HG02938 (cell line): Measurements from ENCODE around the gene CAMK2N1.

Experiments
- ATAC-seq: cut with Tn5 transposase; IDR thresholded peaks from one replicate; pipeline ENCODE4 v1.9.1; 2021; ENCODE audit warnings: mild to moderate bottlenecking, moderate library complexity; ENCODE audit not compliant: unreplicated experiment

CAMK2N1 gene

DNA sequence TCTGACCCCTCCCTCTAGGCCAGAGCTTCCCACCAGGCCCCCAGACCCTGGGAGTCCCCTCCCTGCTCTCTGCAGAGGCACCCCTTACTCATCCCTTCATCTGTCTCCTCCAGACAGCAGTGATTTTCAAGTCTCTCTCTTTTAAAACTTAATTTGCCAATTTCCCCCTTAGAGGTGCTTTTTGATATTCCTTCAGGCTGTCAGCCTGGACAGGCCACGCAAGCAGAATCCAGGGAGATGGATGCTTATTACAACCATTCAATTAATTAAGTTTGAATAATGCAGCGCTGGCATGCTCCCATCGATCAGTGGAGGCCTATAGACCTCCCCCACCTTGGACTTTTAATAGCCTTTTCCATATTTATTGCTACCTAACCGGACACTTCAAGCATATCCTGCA, 6.2 kb downstream of the CAMK2N1 start:
- ATAC-seq = no peak

DNA sequence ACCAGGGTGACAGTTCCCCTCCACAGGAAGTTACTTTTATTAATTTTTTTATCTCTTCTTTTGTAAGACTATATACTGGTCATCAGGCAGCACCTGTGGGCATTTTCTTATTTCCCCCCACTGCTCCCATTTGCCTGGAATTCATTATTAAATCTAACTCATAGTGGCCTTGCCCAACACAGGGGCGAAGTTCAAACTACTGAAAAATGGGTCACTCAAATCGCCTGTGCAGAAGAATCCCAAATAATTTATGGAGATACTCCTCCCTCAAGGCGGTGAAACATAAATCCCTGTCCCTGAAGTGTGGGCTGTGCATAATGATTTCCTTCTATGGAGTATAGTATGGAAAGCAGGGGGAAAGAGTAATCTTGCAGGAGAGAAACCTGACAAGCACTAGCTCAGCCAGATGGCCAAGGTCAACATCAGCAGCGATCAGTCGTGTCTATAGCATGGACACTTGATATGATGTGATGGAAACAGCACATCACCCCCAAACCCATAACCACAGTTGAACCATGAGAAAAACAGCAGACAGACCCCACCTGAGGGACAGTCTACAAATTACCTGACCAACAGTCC, 7.9 kb downstream of the CAMK2N1 start:
- ATAC-seq = no peak

DNA sequence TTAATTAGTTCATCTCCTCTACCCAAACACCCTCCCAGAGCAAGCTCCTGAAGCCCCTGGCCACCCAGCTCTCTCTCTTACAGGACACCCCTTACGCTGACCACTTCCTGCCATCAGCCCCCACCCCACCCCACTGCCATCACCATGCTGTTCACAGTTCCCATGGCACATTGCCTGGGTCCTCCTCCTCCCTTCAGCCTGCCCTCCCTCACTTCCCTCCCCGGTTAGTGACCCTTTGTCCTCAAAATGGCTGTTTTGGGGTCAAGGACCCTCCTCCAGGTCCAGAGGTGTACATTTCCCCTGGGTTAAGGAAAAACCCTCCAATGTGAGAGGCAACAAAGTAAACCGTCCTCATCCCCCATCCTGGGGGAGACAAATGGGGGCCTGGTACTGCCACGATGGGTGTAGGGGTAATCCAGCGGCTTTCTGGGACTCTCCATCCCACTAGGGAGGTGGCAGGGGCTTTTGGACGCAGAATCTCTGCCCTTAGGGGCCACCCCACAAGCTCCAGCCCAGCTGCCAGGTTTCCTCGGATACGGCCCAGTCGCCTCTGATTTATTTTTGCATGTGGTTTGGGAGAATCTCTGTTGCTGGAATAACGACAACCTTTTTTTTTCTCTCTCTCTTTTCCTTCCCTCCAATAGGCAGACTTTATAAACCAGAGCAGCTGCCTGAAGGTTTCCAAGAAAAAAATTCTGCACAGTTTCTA, 8.5 kb downstream of the CAMK2N1 start:
- no peak for ATAC-seq

DNA sequence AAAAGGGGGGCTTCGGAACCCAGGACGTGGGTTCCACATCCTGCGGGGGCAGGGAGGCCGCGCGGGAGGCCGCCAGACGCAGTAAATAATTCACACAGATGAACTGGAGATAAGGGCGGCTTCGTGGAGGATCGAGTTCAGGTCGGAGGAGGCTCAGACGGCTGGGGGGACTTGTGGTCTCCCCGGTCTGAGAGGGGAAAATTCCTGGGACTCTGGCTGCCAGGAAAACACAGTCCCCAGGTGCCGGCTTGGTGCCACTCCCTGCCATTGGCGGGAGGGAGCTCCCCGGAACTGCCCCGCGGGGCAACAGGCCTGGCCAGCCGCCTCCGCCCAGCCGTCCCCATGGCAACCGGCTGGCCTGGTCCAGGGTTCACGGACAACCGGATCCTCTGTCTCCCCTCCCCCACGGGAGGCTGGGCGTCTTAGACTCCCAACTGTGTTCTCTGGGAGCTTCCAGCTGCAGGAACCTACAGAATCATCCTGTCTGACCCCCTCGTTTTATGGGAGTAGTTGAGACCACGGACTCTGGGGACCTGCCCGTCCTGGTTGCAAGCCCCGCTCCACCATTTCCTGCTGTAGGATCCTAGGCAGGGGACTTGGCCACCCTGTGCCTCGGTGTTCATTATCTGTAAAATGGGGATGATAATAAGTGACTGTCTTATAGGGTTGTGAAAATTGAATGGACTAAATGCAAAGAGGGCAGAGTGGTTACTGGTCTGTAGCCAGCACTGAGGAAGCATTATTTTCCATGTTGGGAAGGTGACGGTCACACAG, 9.6 kb downstream of the CAMK2N1 start:
- ATAC-seq = no peak

DNA sequence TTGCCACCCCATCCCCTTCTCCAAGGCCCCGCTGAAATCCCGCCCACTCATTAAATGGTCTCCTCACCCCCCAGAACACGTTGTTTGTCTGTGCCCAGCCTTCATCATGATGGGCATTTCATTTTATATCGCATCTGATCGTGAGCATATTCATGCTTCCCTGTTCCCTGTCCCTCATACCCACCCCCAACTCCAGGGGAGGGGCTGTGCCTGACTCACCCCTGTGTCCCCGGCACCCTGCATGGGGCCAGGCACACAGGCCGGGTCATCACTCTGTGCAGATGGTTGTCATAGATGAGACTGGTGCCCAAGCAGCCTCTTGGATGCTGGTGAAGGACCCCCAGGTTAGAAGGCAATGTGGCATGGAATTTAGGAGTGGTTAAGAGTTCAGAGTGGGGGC, 11.0 kb downstream of the CAMK2N1 start:
- ATAC-seq = no peak

- ATAC-seq = no peak
Measured at GRCh38 chr1:20474333-20474975, 11.6 kb downstream of the CAMK2N1 start.

- ATAC-seq = no peak
Measured at GRCh38 chr1:20473894-20474293, 12.1 kb downstream of the CAMK2N1 start.

- ATAC-seq = no peak
Measured at GRCh38 chr1:20472860-20473711, 12.9 kb downstream of the CAMK2N1 start.

DNA sequence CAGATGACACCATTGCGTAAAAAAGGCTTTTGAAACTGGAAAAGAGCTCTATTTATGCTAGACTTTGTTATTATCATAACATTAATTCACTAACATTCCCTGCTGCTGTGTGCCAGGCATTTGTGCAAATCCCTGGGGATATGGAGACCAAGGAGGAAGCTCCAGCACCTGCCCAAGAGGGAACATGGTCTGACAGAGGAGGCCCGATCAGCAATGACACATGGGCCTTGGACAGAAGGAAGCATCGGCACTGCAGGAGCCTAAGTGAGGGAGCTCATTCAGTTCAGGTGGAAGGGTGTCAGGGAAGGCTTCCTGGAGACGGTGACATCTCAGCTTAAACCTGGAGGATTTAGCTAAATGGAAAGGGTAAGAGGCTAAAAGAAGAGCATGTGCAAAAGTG, 13.9 kb downstream of the CAMK2N1 start:
- ATAC-seq = no peak

DNA sequence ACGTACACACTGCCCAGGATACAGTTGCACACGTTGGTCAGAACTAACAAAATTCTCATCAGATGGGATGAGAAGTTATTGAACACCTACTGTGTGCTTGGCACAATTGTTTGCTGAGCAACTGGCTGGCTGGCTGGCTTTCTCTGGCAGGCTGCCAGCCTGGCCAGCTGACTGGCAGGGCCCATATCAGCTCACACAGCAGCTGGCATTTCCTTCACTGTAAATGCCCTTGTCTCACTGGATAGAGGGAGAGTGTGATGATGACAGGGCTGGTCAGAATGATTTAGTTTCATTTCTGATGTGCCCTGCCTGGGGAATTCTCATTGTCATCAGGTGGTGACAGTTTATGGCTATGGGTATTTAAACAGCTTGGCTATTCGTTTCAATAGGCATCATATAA, 15.8 kb downstream of the CAMK2N1 start:
- no peak for ATAC-seq

DNA sequence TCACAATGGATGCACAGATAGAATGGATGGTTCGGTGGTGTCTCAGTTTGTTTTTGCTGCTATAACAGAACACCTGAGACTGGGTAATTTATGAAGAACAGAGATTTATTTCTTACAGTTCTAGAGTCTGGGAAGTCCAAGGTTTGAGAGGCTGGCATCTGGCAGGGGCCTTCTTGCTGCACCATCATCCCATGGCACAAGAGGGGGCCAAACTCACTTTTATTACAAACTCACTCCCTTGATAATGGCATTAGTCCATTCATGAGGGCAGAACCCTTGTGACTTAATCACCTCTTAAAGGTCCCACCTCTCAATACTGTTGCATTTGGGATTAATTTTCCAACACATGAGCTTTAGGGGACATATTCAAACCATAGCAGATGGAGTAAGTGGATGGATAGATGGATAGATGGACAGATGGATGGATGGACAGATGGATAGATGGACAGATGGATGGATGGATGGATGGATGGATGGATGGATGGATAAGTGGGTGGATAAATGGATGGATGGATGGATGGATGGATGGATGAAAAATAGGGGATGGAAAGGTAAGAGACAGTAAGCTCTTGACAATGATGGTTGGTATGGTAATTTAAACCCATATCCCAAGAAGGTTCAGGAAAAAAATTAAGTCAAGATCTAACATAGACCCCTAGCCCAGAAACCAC, 16.5 kb downstream of the CAMK2N1 start:
- no peak for ATAC-seq

- no peak for ATAC-seq
Measured at GRCh38 chr1:20466273-20466672, 19.7 kb downstream of the CAMK2N1 start.

DNA sequence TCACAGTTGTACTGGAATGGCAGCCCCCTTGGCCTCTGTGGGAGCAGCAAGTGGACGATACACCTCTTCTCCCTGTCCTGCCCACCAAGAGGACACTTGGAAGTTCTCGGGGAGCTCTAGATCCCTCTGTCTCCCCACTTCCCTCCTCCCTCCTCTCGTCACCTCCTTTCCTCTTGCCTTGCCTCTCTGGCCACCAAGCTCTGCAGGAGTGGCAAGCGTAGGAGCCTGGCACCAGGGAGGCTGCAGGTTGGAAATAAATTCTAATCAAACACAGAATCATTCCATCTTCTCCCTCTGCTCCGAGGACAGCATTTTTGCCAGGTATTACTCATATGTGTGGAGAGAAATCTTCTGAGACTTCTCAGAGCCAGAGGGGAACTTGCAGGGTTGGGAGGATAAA, 20.8 kb downstream of the CAMK2N1 start:
- ATAC-seq = no peak

- no peak for ATAC-seq
Measured at GRCh38 chr1:20463502-20463901, 22.5 kb downstream of the CAMK2N1 start.

- ATAC-seq = no peak
Measured at GRCh38 chr1:20462397-20462796, 23.6 kb downstream of the CAMK2N1 start.

DNA sequence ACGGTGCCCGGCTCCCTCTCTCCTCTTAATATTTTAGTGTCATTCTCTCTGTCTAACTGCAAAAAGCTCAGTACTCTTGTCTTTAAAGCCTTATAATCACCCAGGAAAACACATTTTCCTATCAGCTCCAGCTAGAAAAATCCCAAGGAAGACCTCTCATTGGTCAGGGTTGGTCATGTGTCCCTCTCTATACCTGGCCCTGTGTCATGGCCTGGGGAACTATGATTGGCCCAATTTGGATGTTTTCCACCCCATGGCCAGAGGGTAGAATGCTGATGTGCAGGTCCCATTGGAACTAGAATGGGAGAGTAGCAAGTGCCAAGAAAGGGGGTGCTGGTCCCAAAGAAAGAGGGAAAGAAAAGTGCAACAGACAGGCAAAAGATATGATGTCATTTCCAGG, 27.3 kb downstream of the CAMK2N1 start:
- ATAC-seq = no peak

GRCh38 chr1:20454004-20454403, 32.0 kb downstream of the CAMK2N1 start:
- ATAC-seq = no peak

DNA sequence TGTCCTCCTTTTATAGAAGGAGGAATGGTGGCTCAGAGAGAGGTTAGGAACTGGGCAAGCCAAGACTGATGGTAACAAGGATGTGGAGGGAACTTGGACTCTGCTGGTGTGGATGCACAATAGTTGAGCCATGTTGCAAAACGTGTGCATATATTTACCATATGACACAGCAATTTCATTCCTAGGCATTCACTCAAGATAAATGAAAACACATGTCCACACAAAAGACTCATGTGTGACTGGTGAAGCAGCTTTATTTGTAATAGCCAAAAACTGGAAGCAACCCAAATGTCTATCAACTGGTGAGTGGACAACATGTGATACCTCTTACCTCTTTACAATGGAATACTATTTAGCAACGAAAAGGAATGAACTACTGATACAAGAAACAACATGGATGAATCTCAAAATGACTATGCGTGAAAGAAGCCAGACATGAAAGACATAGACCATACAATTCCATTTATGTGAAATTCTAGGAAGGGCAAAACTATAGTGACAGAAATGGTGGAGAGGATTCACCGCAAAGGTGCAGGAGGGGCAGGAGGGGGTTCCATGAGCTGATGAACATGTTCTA, 36.2 kb downstream of the CAMK2N1 start:
- no peak for ATAC-seq

GRCh38 chr1:20448671-20449071, 37.3 kb downstream of the CAMK2N1 start:
- ATAC-seq = no peak

DNA sequence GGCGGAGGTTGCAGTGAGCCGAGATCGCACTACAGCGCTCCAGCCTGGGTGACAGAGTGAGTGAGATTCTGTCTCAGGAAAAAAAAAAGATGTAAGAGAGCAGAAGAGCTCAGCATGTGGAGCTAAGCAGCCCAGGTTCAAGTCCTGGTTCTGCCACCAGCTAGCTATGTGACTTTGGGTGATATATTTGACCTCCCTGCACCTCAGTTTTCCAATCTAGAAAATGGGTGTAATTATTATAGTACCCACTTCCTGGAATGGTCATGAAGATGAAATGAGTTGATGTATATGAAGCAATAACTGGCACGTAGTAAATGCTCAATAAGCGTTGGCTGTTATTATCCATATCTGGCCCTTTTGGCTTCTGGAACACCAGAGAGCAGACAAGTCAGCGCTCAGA, 38.2 kb downstream of the CAMK2N1 start:
- ATAC-seq = no peak
